Esophagus muscularis mucosa (tissue), 2 donors: ENCODE data around the gene GDF2.

ENCODE experiments used
- EP300 ChIP-seq: sonication (generic); formaldehyde crosslinking; IDR thresholded peaks from one replicate; pipeline ENCODE4 v1.6.1; 2017; ENCODE audit warnings: antibody characterized with exemption
- POLR2A ChIP-seq: fragments of 450-650 bp; IDR thresholded peaks from one replicate; pipeline ENCODE4 v1.6.1; 2017; ENCODE audit warnings: antibody characterized with exemption, moderate library complexity, mild to moderate bottlenecking, low read depth

- TF ChIP-seq EP300 (no peak), POLR2A (no peak)
Measured at GRCh38 chr10:47330366-47330765, 8.1 kb downstream of the GDF2 start.
